ENCODE measurements around the gene NOL9.

NOL9 gene

GRCh38 chr1:6590046-6590445 is 35.7 kb upstream of the NOL9 start:
- in situ Hi-C loops (cut with HindIII; ENCODE audit: low sequenced_read_pairs) = no loop called here

- in situ Hi-C loops (cut with HindIII; ENCODE audit: low sequenced_read_pairs) = no loop called here
Measured at GRCh38 chr1:6588893-6589520, 34.7 kb upstream of the NOL9 start.

- in situ Hi-C loops (cut with HindIII; ENCODE audit: low sequenced_read_pairs) = no loop called here
Measured at GRCh38 chr1:6588128-6588892, 34.0 kb upstream of the NOL9 start.

- in situ Hi-C loops (cut with HindIII; ENCODE audit: low sequenced_read_pairs) = no loop called here
Measured at GRCh38 chr1:6587261-6588005, 33.1 kb upstream of the NOL9 start.

GRCh38 chr1:6586404-6586816 is 32.1 kb upstream of the NOL9 start:
- in situ Hi-C loops (cut with HindIII; ENCODE audit: low sequenced_read_pairs) = no loop called here

- in situ Hi-C loops (cut with HindIII; ENCODE audit: low sequenced_read_pairs) = no loop called here
Measured at GRCh38 chr1:6585841-6586240, 31.5 kb upstream of the NOL9 start.

GRCh38 chr1:6585081-6585722 is 30.9 kb upstream of the NOL9 start:
- in situ Hi-C loops (cut with HindIII; ENCODE audit: low sequenced_read_pairs) = no loop called here

- in situ Hi-C loops (cut with HindIII; ENCODE audit: low sequenced_read_pairs) = no loop called here
Measured at GRCh38 chr1:6584126-6585080, 30.1 kb upstream of the NOL9 start.

GRCh38 chr1:6582370-6582769 is 28.1 kb upstream of the NOL9 start:
- in situ Hi-C loops (cut with HindIII; ENCODE audit: low sequenced_read_pairs) = no loop called here

GRCh38 chr1:6581561-6582305 is 27.4 kb upstream of the NOL9 start:
- in situ Hi-C loops (cut with HindIII; ENCODE audit: low sequenced_read_pairs) = no loop called here

GRCh38 chr1:6580593-6581409 is 26.5 kb upstream of the NOL9 start:
- in situ Hi-C loops (cut with HindIII; ENCODE audit: low sequenced_read_pairs) = no loop called here

- in situ Hi-C loops (cut with HindIII; ENCODE audit: low sequenced_read_pairs) = no loop called here
Measured at GRCh38 chr1:6580119-6580592, 25.8 kb upstream of the NOL9 start.

GRCh38 chr1:6579374-6580118 is 25.2 kb upstream of the NOL9 start, which contains the start of gene ZBTB48:
Gene ZBTB48 (plus strand): TSS chr1:6579994. CDS start chr1:6580610, 616 bp downstream.
- in situ Hi-C loops (cut with HindIII; ENCODE audit: low sequenced_read_pairs) = no loop called here

GRCh38 chr1:6578624-6579373 is 24.5 kb upstream of the NOL9 start:
- in situ Hi-C loops (cut with HindIII; ENCODE audit: low sequenced_read_pairs) = no loop called here

GRCh38 chr1:6577831-6578525 is 23.7 kb upstream of the NOL9 start:
- in situ Hi-C loops (cut with HindIII; ENCODE audit: low sequenced_read_pairs) = no loop called here

- in situ Hi-C loops (cut with HindIII; ENCODE audit: low sequenced_read_pairs) = no loop called here
Measured at GRCh38 chr1:6574818-6575217, 20.5 kb upstream of the NOL9 start.
